Bone marrow (tissue), 2 donors: ENCODE results near the gene ATXN1.

Experiments
- DNase-seq, 2 donors: peaks; one replicate each; lab custom pipeline; 2025; lab: John Stamatoyannopoulos, UW

Gene ATXN1

DNA sequence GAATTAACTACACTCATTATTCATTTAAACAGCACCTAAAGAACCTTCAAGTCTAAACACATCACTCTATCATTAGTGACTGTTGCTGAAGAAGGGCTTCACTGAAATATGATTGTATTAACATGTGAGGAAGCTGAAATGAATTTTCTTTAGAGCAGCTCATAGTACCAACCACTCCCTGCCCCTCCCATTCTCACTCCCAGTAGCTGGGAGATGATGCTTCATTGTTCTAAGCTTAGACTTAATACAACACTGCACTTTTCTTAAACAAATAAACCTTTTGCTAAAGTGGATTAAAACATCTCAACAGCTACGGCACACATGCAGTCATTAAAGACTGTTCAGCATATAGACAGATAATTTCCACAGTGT lies 63.1 kb downstream of the ATXN1 start:
- no peak for DNase-seq

DNA sequence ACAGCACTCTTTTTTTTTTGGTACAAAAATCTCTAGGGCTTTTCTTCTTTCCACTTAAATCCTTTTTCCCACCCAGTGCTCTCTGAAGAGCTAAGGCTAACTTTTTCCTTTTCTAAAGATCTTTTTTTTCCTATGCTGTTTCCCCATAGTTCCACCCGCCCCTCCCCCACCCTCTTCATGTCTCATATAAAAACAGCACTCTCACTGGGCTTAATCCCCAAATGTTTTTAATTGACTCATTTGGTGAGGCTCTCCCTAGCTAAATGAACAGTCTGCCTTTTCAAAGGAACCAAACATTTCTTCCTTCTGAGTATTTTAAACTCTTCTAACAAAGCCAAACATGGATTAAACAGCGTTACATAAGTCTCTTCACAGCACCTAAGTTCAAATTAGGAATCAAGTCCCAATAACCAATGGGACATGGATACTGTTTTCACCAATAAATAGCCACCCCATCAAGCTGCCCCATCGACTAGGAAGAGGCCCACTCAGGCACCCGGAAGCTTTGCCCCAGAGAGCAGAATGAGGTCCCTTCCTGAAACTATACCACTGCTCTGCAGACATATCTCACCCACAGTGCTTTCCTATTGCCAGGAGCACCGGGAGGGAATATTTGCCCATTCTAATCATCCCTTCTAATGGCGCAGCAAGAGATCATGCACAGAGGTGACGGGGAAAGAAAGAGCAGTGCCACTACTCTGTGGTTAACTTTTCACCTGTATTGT lies 63.7 kb downstream of the ATXN1 start:
- DNase-seq: no peak

DNA sequence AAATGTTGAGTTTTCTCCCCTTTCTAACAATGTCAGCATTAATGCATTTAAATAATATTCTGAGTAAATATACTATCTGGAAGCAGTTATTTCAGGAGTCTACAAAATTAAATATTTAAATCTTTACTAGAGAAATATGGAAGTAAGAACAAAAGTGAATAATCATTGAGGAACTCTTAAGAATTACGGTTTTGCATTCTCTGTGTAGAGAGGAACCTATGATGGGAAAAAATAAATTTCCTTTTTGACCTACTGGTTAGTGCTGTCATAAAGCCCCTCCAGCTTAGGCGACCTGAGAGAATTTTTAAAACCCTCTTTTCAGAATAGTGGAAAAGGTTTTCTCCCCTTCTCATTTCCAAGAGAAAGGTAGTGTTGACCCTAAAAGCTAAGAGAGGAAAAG lies 64.8 kb downstream of the ATXN1 start:
- DNase-seq: no peak

DNA sequence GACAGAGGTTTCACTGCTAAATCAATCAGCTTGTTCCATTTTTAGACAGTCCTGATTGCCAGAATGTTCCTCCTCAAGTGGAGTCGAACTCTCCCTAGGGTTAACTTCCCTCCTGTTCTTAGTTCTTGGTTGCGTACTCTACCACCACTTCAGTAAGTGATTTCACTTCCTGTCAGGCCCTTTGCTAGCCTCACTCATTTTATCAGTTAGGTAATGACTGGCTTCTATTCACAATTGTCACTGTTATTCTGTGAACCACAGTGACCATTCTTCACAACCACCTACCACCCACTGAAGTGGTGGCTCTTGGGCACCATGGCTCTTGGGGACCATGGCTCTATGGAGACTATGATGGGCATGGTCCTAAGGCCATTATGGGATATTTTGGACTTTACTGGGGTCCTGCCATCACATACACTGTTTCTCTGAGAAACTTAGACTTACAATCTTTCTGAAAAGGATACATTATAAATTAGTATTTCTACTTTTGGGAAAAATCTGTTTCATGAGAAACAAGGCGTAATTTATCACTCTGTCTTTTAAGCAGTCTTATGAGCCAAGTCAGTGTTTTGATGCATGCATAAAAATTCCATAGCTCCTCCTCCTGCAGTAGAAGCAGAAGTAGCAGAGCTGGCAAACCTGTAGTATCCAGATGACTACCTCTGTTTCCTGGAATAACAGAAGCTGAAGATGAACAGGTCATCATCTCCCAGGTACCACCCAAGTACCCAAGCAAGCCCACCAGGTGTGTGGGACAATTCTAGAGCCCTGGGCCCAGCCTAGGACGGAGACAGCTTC lies 66.3 kb downstream of the ATXN1 start:
- no peak for DNase-seq

DNA sequence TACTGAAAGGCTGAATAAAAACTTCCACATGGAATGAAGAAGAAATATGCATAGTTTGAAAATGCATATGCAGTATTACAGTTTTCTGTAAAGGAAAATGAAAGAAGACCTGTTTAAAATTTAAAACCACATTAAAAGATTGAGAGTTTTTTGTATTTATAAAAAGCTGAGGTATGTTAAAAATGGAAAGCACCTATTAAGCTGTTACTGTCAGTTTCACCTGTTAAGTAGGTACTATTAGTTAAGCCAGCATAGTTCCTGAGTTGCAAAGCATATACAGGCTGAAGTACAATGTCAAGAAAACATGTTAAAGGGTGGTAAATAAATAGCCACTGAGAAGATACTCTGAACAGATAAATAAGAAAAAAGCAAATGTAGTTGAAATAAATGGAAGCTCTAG lies 69.9 kb downstream of the ATXN1 start:
- no peak for DNase-seq

DNA sequence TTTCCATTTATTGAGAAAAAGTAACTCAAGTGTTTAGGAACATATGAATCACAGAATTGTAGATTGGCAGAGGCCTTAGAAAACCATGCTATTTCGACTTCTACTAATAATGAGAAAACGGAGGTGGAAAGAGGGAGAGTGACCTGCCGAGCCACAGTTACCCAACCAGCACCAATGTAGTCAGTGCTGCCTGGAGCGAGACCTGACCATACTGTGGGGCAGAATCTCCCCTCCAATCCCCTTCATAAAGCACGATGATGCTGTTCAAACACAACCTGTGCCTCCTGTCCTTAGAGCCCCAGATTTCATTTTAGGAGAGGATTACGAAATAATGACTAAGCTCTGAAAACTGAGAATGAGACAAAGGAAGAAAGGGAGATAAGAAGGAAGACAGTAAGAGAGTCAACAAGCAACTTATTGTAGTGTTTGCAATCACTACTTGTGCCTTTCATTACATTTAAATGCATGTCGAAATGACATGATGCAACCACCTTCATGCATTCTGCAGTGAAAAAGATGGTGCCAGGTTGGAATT lies 70.6 kb downstream of the ATXN1 start:
- no peak for DNase-seq

DNA sequence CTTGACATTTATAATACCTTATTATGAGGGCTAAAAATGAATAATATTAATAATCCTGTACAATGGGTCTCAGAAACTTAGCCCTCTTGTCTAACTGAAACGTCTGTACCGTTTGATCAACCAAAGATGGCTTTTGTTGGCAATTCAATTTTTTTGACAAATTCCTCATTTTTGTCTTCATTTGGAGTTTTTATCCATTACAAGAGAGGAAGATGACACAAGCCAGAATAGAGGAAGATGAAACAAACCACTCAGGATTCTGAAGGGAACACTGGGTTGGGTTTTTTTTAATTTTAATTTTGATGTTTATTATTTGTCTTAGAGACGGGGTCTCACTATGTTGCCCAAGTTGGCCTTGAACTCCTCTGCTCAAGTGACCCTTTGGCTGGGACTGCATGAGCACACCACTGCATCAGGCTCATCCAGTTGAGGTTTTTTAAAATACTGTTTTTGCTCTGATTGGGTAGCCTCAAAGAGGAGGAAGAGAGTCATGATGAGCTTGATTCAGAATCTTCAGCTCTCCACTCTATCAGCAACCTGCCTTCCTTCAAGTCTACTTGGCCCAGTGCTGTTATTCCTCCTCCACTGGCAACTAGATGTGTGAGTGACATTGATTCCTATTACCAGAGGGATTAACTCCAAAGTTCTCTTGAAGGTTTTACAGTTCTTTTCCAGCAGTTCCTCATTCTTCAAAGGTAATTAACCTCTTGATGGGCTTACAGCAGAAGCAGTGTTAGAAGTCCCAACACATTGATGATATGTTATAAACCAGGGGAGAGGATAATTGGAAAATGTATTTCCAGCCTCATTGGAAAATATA lies 71.3 kb downstream of the ATXN1 start:
- DNase-seq: no peak

DNA sequence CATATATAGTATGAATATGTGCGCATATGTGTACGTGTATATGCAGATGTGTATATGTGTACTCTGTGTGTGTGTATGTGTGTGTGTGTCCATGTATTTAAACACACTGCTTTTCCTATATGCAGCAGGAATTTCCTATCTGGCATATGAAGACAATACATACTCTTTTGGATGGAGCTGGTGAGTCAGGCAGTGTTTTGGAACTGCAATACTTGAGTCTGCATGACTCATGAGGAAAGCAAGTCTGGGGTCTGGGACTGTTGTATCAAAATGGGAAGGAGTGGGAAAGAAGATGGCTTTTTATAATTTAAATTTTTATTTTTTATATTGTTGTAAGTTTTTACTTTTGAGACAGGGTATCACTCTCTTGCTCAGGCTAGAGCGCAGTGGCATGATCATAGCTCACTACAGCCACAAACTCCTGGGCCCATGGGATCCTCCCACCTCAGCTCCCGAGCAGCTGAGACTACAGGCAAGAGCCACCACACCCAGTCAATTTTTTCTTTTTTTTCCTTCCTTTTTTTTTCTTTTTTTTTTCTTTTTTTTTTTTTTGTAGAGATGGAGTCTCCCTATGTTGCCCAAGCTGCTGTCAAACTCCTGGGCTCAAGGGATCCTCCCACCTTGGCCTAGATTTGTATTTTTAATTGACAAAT lies 72.2 kb downstream of the ATXN1 start:
- no peak for DNase-seq

DNA sequence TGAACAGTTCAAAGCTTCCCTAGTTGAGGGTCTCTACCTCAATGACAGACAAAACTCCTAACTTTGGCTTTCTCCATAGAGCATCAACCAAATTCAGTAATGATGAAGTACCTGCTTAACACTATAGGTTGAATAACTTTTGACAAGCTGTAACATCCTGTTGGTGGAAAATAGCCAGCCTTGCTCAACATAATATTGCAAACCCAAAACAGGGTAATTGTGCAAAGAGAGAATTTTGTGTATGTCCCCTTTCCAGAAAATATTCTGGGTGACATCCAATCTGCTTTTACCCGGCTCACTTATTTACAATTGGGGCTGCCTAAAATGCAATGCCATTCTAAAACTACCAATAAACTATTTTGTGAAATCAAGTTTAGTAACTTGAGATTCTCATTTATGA lies 72.8 kb downstream of the ATXN1 start:
- DNase-seq: no peak

DNA sequence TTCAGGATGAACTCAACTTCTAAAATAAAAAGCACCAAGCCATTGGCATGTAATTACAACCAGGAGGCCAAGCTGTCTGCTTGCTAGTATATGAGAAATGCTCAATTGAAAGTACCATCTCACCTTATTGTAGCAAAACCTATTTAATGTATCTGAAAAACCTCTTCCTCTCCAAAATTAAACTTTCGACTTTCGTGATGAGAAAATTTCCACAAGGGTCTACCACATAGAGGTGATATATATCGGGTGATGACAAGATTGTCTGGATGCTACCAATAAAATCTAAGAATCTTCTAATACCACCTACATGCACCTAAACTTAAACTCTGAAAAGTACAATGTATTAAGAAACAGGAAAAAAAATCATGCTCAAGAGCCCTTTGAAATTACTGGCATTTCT lies 74.2 kb downstream of the ATXN1 start:
- DNase-seq: no peak

DNA sequence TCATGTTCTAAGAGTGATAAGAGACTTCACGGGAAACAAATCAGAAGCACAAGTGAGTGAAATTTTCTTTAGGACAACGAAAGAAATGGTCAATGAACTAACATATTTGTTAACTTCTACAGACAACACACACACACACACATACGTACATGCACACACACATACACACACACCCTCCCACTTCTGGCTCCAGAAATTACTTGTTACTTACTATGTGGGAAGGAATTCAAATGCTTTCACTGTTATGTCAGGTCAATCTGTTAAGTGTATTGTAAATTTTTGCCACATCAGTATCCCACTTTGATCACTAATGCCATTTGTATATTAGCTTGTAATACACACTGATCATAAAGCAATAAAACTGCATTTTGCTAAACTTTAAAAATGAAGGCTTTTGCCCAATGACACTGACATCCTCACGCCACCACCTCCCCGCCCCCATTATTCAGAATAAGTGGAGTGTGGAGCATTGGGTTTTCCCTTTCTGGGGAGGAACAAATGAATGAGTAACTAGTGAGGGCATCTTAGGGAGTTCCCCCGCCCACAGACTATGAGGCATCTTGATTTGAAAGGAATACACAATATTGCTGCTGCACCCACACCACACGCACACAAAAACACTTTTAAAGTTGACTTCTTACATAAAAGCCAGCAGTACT lies 76.2 kb downstream of the ATXN1 start:
- peak in 1 of 2 donors; percentile 36 for DNase-seq

DNA sequence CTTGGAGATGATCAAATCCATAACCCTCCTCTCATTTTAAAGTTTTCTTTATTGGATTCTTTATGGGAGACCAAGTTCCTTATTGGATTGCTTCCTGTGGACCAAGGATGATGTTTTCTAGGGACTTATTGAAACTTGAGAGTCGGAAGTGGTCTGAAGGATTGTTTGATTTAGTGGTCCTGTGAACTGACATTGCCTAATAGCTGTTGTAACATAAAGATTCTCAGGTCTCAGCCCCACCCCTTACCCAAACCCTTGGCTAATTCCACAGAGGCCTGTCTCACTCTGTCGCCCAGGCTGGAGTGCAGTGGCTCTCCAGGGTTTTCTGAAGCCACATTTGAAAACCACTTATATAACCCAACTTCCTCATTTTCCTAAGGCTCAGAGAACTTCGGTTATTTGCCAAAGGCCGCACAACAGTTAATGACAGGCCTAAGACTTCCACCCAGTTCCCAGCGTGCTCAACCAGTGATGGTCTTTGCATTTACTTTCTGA lies 77.0 kb downstream of the ATXN1 start:
- DNase-seq: peak in 1 of 2 donors; percentile 65

DNA sequence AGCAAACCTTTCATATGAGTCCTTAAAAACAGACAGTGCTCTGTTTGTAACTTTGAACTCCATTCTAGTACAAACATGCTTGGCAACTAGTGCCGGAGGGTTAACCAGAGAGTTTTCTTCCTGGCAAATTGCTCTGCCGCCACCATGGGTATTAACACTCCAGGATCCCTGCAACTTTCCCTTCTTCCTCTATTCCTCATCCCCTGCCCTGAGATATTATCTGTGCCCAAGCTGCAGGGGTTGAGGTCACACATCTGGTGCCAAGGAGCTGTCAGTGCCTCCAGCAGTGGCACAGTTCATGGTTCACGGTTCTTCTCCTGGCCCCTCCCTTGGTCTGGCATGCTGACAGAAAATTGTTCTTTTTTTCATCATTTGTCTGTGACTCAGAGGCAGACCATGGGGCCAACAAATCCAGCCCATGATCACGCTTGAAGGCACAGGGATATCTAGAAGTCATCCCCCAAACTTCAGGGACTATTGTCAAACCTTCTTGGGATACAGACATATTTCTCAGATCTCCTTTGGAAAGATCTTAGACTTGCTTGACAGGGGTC lies 77.5 kb downstream of the ATXN1 start:
- peak in 1 of 2 donors; percentile 76 for DNase-seq

DNA sequence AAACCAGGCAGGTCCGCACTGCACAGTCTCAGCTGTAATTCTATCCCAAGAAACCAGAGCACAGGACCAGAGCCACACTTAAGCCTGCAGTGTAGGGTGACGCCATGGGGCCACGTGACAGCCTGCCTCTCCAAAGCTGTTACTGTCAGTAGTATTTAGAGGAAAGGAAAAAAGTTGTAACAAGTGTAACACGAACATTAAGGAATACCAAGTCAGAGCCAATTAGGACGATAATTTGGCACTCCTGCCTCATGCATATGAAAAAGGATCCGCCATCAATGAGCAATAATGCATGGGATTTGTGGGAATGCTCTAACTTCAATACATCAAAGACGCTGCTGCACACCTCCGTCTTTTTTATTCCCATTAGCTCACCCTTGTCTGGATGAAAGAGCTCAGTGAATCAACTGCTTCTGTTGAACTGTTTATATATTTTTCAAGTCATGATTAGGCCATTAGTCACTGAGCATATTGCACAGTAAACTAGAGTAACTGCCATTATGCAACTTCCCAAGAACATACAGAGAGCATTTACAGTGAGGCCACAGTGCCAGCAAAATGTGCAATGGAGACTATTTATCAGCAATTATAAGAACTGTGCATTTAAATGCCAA lies 79.9 kb downstream of the ATXN1 start:
- DNase-seq: peak in 1 of 2 donors; percentile 18

DNA sequence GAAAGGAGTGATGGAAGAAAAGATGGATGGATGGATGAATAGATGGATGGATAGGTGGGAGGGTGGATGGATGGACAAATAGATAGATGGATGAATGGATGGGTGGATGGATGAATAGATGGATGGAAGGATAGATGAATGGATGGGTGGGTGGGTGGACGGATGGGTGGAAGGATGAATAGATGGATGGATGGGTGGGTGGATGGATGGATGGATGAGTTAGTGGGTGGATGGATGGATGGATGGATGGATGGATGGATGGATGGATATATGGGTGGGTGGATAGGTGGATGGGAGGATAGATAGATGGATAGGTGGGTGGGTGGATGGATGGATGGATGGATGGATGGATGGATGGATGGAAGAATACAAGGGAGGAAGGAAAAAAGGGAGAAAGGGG lies 82.2 kb downstream of the ATXN1 start:
- DNase-seq: no peak

DNA sequence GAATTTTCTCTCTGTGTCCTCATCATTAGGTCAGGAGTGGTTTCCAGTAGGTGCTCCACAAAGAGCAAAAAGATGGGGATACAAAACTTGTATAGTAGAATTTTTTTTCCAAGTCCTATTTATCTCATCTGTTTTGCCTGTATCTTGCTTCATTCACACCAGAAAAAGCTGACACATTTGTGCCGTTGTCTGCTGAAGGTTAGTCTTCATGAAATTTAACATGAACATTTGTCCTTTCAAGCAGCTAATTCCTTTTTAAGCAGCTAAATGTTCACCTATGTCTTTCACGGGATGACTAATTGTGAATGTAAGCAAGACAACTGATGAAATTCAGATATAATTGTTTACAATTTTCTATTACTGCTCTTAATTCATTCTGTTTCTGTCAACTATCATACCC lies 83.8 kb downstream of the ATXN1 start:
- DNase-seq: no peak

DNA sequence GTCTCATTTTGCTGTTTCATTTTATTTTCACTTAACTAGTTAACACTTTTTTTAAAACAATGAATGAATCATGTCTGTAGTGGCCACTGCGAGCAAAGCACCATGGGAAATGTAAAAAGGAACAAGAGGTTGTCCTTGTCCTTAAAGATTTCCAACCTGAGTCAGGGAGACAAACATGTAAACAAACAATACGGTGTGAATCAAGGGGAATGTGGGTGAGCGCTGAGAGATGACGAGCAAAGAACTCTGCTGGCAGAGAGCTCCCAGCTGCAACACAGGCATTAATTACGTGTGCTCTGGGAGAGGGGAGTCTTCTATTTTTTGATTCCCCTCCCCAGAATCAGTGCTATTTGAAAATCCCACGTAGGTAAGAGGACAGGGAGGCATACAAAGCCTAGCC lies 84.3 kb downstream of the ATXN1 start:
- no peak for DNase-seq

DNA sequence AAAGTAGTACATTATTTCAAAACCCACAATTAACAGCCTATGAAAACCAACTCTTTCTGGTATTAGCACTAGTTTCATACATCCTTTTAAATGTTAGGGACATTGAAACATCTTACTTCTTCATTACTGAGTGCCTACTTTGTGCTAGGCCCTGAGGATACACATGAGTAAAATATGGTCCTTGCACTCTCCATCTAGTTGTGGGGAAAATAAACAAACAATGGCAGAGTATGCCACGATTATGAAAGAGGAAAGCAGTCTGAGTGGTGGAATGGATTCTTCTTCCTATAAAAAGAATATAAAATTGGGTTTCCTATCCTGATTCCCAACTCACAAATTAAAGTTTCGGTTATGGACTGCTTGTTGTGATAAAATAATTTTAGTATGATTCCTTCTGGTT lies 84.9 kb downstream of the ATXN1 start:
- no peak for DNase-seq

DNA sequence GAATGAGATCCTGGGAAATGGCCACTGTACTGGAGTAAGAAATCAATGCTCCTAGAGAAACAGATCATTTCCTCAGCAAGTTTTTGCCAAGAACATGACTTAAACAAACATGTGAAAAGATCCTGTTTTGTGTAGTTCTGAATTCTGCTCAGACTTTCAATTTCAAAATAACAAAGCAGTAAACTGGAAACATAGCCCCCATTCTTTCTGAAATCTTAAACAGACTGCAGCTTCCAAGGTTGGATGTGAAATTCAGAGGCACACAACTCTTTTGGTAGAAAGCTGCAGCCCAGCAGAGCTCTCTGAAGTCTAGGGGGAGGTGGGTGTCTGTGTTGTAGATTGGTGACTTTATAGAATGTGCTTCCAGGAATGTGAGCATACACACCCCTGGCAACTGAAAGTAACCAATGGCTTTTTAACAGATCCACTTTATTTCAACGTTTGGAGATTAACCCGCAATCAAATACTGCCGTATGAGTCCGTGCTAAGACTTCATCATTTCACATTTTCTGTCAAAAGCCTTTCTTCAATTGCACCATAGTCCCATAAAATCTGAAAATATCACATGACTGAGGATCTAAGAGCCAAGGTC lies 86.4 kb downstream of the ATXN1 start:
- DNase-seq: no peak
